HG02763 (cell line): ENCODE measurements around the gene TMOD1.
A peak's percentile ranks its signal among the peaks of the same experiment; 100 is the strongest.

Source experiments
- ATAC-seq: cut with Tn5 transposase; IDR thresholded peaks from one replicate; pipeline ENCODE4 v1.9.1; 2021; ENCODE audit warnings: mild to moderate bottlenecking, moderate library complexity; ENCODE audit not compliant: unreplicated experiment

TMOD1 gene

DNA sequence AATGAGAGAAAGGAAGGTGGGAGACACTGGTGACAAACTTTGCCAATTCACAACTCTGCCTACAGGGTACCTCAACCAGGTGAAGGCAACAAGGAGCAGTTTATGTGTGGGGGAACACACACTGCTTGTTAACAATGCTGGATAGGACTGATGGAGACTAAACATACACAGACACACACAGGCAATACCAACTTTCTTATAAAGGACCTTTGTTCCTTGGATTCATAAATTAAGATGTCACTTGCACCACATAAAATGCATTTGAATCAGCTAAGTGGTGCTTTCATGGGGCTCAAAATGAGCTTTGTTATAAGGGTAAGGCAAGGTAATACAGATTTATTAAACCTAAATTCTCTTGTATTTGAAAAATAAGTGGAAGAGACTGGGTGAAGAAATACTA lies 127.7 kb downstream of the TMOD1 start:
- ATAC-seq: no peak

DNA sequence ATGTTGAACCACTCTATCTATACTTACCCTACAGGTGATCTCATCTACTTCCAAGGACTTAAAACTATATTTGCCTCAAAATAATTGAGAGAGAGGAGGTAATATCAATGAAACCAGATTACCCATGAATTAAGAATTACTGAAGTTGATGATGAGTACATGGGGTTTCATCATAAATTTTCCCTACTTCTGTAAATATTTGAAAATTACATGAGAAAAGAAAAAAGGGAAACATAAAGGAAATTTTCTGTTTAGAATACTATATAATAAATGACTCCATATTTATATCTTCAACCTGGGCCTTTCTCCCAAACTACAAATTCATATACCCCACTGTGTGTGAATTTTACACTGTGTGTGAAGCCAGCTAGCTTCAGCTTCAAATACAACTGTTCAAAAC lies 129.1 kb downstream of the TMOD1 start:
- ATAC-seq: no peak

GRCh38 chr9:97632248-97632984 lies 130.9 kb downstream of the TMOD1 start:
- ATAC-seq: peak; percentile 4

DNA sequence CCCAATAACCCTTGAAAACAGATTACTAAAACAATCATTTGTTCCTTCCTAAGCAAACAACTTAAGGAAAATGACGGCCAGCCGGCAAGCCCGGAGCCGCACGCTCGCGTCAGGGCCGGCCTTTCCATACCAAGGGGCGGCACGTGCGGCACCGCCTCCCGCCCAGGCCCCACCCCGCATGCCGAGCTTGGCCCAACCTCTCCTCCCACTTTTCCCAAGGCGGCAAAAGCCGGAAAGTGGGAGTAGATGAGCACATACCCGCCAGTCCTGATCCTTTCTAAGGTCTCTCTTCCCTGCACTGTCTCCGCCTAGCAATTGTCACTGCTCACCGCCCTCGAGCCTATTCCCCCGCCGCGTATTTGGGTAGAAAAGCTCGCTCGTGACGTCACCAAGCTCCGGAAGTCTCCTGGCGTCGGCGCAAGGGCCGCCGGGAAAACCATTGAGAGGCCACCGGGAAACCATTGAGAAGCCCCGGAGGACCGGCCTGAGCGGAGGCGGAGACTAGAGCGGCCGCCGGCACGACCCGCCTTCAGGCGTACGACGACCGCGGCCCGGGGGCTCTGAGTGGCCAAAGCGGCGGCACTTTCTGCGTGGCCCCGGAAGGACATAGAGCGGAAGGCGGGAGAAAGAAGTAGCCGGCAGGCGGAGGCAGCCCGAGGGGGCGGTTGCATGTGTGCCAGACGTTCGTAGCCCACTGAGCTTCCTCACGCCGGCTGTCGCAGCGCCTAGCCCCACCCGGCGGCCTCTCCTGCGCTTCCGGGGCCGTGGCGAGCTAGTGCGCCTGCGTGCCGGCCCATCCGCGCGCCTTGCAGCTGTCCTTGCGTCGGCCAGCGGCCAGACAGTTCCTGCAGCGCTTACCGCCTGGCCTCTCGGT lies 131.8 kb downstream of the TMOD1 start, which contains the start of the genes NCBP1 and TSTD2:
TSS of gene NCBP1 (plus strand) at position 837 of the 874 bp plus-strand sequence. CDS start 61 bp downstream, outside the sequence.
TSS of gene TSTD2 (minus strand) at position 384 of the 874 bp plus-strand sequence. CDS start 5,806 bp downstream, outside the sequence.
- ATAC-seq: peak; percentile 88

DNA sequence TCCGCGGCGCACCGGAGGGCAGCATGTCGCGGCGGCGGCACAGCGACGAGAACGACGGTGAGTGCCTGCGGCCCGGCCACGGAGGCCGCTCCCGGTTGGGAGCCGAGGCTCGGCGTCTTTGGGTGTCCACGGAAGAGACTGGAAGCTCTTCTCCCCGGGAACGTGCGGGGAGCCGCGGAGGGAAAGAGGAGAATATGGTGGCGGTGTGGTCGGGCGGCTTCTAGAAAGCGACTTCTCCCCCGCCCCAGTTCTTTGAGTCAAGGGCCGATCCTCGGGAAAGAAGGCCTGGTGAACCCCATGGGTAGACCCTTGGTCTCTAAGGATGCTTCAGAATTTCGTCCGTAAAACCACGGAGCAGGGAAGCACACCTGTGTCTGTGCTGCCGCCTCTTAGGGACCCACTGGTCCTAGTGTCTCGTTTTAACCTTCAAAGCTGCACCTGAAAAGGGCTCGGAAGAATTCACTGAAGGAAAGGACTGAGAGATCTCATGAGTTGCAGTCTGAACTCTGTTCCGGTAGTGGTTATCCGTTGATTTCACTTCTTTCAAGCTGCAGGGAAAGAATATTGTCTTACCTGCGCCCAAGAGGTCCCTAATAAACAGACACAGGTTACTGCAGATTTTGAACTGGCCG lies 132.5 kb downstream of the TMOD1 start:
- ATAC-seq: no peak

DNA sequence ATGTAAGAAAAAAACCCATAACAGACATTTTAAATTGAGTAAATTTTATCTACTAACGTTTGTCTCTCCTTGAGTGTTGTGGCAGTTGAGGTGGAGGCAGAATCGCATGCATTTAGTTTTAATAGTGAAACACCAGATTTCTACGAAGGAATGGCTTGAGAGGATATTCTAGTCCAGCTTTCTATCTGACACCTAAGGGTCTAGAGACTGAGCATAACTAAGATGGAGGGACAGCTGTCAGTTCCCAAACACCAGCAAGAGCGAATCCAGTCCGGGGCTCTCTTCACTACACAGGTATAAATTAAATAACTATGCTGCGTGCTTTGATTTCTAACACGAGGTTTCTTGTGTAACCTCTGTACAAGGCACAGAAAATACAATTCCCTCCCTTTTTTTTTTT lies 133.6 kb downstream of the TMOD1 start:
- ATAC-seq: no peak

DNA sequence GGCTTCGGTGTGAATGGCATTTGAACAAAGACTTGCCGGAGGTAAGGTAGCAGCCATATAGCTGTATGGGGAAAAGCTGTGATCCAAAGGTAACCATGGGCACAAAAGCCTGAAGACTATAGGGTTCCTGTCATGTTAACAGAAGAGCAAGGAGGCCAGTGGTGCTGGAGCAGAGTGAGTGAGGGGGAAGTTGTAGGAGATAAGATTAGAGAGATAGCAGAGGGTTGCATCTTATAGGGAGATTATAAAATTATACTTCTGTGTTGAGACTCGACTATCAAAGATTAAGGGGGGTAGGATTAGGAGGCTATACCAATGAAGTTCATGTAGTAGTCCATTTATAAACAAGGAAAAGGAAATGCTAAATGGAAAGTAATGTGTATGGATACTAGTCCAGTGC lies 135.4 kb downstream of the TMOD1 start:
- no peak for ATAC-seq

DNA sequence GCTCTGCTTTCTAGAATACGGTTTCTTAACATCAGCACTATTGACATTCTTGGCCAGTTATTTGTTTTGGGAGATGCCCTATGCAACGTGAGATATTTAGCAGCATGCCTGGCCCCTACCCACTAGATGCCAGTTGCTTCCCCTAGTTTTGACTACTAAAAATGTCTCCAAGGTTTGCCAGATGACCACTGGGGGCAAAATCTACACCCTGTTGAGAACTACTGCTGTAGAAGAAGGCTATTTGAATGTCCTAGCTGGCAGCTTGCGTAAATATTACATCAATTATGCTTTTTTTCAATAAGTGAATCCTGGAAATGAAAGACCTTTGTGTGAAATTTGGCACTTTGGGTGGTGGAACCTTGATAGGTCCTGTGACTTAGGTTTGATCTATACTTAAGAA lies 137.2 kb downstream of the TMOD1 start:
- no peak for ATAC-seq

DNA sequence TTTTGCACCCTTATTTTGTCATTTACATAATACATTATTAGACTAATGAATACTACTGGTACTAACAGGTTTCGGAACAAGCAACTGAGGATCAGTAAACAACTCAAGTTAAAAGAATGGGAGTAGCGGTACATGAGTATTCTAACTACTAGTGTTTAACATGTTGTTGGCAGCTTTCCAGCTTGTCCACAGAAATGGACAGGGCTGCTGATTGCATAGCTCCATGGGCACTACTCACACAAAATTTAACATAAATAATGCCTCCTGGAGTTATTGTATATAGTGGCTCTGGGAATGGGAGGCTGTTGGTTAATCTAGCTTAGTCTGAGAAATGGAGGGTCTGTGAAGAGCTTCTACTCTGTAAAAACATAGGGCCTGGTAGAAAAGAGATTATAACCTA lies 138.9 kb downstream of the TMOD1 start:
- ATAC-seq: no peak

DNA sequence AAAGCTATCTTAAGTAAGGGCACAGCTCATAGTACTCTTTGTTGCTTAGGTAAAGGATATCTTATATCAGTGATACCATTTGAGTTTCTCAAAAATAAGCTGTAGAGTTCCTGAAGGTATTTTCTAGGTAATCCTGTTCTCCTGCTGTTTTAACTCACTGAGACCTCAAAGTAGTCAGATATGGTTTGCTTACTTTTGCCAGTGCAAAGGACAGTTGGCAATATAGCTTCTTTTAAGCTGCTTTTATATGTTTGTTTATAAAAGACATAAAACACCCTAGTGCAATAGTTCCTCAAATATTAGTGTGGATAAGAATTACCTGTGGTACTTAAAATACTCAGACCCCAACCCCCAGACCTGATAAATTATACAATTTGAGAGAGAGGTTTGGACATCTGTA lies 144.3 kb downstream of the TMOD1 start:
- ATAC-seq: no peak

- ATAC-seq: no peak
Measured at GRCh38 chr9:97647996-97648395, 146.5 kb downstream of the TMOD1 start.
